Fibroblast of the conjunctiva (primary cell): ENCODE measurements around the gene GART.
A peak's percentile ranks its signal among the peaks of the same experiment; 100 is the strongest.
"Not testable (repeated sequence)": the region's sequence is repeated elsewhere in the genome, so short reads cannot be mapped to it uniquely, and the experiment has no call there.

Experiments
- DNase-seq: peaks from one replicate; pipeline ENCODE4 v3.0.0-alpha.2; 2010; ENCODE audit warnings: low read depth

The GART gene

DNA sequence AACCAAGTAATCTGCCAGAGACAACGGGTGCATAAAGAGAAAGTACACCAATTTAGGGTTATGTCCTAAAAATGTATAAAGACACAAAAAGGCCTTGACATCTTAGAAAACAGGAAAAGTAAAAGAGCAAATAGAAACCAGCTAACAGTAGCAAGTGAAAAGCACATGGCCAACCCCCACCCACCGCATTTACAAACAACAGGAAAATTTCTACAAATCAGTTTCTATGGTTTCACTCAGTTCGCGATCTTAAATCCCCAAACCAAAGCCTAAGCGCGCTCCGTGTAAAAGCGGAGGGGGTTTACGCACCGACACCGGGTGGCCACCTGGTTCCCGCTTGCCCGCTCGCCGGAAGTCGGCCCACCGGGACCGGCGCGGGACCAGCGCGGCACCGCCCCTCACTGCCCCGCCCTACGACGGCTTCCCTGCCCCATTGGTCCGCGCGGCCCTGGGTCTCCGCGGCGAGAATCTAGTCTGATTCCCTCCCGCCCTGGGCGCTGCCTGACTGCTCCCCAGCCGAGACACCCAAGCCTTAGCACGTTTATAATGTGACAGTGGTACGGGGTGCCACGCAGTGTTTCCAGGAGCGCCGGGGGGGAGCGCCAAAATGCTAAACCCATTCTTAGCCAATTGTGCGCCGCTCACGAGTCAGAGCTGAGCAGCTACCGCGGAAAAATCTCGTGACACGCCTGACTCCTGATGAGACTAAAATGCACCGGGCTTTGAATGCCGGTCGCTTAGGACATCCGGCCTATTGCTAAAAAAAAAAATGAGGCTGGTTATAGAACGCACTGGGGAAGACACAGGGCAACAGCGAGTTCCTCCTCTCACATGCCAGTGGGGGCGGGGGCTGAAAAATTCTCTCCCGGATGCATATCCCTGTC, at the start of gene GART:
GART (minus strand) TSS at position 362 of the 884 bp plus-strand sequence. CDS start 2,802 bp downstream, outside the sequence.
- peak; percentile 42 for DNase-seq

DNA sequence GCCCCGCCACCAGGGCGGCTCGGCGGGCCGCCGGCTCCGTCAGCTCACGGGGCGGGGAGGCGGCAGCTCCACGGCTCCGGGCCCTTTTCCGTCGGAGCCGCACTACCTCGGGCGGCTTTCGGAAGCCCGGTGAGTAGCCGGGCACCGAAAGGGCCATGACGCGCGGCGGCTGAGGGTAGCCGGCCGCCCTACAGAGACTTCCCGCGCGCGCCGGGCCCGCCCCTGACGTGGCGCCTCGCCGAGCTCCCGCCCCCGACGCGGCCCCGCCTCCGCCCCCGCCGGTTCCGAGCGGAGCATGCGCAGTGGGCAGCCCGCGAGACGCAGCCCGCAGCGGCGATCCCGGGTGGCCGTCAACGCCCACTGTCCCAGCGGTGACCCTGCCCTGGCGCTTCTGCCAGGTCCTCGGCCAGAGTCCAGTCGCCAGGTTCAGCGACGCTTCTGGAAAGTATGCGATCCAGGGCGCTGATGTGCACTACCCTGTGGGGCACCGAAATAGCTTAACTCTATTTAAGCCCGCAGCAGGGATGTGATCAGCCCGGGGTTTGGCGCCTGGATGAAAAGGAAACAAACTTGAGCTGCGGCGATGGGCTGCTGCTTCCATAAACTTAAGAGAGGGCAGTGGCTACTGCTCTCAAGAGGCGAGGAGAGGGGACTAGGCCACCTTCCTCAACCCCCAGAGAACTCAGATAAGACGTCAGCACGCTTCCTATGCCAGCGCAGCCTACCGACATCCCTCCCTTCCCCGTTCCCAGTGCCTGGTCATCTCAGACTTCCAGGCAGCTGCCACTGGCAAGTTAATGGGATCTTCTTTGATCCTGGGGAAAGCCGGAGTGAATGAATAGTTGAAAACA, 46.8 kb upstream of the GART start, which contains the start of gene DONSON:
DONSON (minus strand) TSS at position 200 of the 851 bp plus-strand sequence; CDS start at position 157, 43 bp downstream.
- DNase-seq = peak; percentile 53

DNA sequence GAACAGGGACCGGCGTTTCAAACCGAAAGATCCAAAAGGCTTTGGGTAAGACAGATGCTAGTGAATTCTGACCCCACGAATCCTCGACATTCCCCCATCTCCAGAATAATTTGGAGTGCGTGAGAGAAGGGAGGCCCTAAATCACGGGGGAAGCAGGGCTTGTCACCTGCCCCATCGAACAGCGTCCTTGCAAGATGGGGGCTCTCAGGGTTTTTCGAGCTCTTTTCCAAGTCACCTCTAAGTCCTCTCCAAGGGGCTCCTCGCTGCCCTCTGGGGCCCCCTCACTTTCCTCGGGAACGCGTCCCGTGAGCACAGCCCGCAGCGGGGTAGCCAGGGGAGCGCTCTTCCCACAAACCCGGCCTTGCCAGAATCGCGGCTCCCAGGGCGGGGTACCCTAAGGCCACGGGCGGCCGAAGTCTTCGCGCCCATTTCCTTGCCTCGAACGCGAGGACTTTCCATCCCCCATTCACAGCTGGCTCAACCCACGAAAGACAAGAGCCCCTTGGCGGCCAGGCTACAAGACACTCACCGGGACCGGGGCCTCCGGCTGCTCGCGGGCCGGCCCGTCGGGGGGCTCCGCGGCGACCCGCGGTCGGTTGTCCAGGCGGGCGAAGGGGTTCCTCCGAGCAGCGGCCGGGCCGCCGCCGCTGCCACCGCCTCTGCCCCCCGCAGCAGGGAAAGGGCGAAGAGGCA, 46.0 kb upstream of the GART start:
- no peak for DNase-seq

- DNase-seq = no peak
These were observed 45.0 kb upstream of the GART start for GRCh38 chr21:33586927-33587326.

DNA sequence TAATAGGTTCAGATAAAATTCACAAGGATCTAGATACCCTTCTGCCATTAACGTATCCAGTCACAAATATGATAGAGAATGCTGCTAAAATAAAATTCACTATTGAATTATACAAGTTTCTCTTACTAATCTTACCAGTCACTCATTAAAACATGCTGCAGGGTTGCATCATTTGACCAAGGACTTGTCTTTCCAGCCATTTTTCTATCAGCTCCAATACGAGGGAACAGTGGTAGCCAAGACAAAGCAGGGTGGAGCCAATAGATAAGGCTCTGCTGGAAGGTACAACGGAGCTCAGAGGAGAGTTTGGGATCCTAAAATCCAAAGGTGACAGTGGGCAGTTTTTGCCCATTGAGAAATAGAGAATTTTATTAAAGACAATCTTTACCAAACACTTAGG, 42.5 kb upstream of the GART start:
- DNase-seq = no peak

- DNase-seq = no peak
These were observed 37.1 kb upstream of the GART start for GRCh38 chr21:33578959-33579542.

DNA sequence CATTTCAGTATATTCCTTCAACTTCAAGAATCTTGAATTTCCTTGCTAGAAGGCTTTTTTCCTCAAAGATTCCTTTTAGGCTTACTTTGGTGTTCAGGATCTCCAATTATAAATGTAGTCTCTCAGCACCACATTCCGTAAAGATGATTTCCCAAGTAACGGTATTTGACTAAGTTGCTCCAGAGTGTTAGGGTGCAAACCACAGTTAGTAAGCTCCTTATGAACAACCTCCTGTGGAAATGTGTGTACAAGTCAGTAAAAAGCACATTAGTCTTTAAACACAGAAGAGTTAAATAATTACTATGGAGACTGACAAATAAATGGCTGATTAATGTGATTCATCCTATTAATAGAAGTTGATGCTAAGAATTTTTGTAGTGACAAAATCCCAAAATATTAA, 36.3 kb upstream of the GART start:
- DNase-seq = no peak

GRCh38 chr21:33576741-33577141, 34.8 kb upstream of the GART start:
- DNase-seq = not testable (repeated sequence)

DNA sequence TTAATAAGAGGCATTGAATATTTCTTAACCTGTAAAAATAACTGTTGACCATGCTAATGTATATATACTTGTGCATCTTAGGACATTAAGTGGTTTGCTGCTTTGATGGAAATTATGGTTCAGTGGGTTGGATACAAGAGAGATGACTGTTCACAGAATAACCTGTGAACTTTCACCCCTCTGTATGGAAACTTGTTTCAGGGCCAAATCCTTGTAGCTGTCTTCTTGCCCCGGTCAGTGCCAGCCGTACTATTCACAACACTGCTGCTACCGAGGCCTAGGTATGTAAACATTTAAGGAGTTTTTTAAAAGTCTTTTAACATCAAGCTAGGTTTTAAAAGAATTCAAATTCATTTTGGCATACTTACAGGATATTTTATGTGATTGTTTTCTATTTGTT, 30.4 kb upstream of the GART start:
- no peak for DNase-seq

GRCh38 chr21:33569991-33570390, 28.1 kb upstream of the GART start:
- no peak for DNase-seq

GRCh38 chr21:33568448-33568847, 26.5 kb upstream of the GART start:
- DNase-seq = no peak

DNA sequence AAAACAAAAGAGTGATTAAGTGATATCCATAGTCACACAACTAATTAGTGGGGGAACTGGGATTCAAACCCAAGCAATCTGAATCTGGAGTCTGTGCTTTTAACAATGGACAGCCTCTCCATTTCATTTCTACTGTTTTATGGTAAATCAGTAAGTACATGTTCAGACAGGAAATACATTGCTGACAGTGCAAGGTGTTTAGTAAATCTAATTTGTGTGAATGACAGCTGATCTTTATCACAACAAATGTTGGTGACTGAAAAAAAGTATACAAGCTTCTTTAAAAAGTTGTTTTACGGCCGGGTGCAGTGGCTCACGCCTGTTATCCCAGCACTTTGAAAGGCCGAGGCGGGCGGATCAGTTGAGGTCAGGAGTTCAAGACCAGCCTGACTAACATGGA, 26.0 kb upstream of the GART start:
- DNase-seq = no peak

GRCh38 chr21:33566514-33566913, 24.6 kb upstream of the GART start:
- no peak for DNase-seq

DNA sequence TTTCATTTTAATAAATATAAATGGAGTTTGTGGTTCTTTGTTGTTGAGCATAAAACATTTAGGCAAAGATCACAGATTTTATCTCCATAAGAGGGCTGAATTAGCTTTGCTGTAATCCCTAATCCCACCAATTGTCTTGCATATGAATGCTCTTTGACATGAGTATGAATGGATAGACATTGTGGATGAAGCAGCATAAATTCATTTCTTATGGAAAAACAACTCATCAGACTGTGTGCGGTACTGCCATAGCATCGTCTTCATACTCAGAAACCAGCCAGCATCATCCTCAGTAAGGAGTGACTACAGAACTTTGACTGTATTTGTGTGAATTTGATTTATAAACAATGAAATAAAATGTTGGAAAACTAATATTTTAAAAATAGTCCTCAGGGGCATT, 20.5 kb upstream of the GART start:
- no peak for DNase-seq

DNA sequence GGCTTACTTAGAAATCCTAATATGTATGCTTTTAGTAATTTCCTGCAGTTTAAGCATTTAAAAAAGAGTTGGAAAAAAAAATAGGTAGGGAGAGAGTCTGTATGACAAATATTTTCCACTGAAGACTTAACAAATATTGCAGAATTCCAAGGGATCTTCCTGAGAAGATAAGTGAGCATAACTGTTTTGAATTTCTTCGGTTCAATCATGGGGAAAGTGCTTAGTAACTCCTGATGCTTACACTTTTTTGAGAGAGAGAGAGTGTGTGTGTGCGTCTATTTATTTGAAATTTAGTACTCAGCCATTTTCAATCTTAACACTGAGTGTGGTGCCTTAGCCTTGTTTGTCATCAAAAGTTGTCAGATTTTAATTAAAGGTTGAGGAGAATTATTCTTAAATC, 19.5 kb upstream of the GART start:
- DNase-seq = no peak

GRCh38 chr21:33560965-33561364, 19.0 kb upstream of the GART start:
- no peak for DNase-seq

- DNase-seq = no peak
These were observed 17.9 kb upstream of the GART start for GRCh38 chr21:33559813-33560212.

- no peak for DNase-seq
These were observed 17.0 kb upstream of the GART start for GRCh38 chr21:33558777-33559421.

- DNase-seq = no peak
These were observed 15.5 kb upstream of the GART start for GRCh38 chr21:33557447-33557846.

- no peak for DNase-seq
These were observed 13.0 kb upstream of the GART start for GRCh38 chr21:33554982-33555344.

DNA sequence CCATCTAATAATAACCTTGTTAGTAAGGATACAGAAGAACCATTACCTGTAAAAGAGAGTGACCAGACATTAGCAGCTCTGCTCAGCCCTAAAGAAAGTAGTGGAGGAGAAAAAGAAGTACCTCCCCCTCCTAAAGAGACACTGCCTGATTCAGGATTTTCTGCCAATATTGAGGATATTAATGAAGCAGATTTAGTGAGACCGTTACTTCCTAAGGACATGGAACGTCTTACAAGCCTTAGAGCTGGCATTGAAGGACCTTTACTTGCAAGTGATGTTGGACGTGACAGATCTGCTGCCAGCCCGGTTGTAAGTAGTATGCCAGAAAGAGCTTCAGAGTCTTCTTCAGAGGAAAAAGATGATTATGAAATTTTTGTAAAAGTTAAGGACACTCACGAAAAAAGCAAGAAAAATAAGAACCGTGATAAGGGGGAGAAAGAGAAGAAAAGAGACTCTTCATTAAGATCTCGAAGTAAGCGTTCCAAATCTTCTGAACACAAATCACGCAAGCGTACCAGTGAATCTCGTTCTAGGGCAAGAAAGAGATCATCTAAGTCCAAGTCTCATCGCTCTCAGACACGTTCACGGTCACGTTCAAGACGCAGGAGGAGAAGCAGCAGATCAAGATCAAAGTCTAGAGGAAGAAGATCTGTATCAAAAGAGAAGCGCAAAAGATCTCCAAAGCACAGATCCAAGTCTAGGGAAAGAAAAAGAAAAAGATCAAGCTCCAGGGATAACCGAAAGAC, 12.5 kb upstream of the GART start:
- DNase-seq = no peak
